HFFc6 (cell line): ENCODE data around the gene GALNT18. TPM values are rescaled to one million over a fixed set of nuclear protein-coding genes. Genes with fewer than 3 reads are reported as not detected.

Source experiments
- DNase-seq: peaks from one replicate; pipeline ENCODE4 v3.0.0-alpha.2; 2018
- H3K27ac Mint-ChIP-seq: 2 replicates; pipeline ENCODE4 v1.8.0; 2020; ENCODE audit warnings: mild to moderate bottlenecking, mixed read lengths
- H3K27me3 Mint-ChIP-seq: 2 replicates; pipeline ENCODE4 v1.8.0; 2021; ENCODE audit warnings: mild to moderate bottlenecking, moderate library complexity, mixed read lengths; ENCODE audit not compliant: insufficient read depth
- H3K36me3 Mint-ChIP-seq: 2 replicates; pipeline ENCODE4 v1.8.0; 2021; ENCODE audit warnings: low read depth, mixed read lengths
- H3K4me1 Mint-ChIP-seq: 2 replicates; pipeline ENCODE4 v1.8.0; 2020; ENCODE audit warnings: low read depth, mixed read lengths
- H3K4me3 Mint-ChIP-seq: 2 replicates; pipeline ENCODE4 v1.8.0; 2020; ENCODE audit warnings: mild to moderate bottlenecking, moderate library complexity, mixed read lengths
- H3K9me3 Mint-ChIP-seq: 2 replicates; pipeline ENCODE4 v1.8.0; 2020; ENCODE audit warnings: mild to moderate bottlenecking, mixed read lengths
- total RNA-seq, 6 experiments: library from RNA; stranded (reverse); fragmentation: NEBNext Ultra II Directional; extraction: Animal tissue kit (Norgen Biotek cat#: 25700); gene quantifications; 2 replicates in 1 of 6; 3 replicates in 5 of 6; pipeline ENCODE4 v1.2.3, GENCODE V29; 2021
- TF ChIP-seq, protein P1 (sequence below): fragments of 200-600 bp; sonication (generic); IDR thresholded peaks from 2 replicates; pipeline ENCODE4 v1.5.0; 2021; ENCODE audit warnings: antibody characterized with exemption, mild to moderate bottlenecking

GALNT18 gene
- total RNA-seq, 6 experiments from 2014 or later: 2.7 to 13.7 (median 12.4) TPM

DNA sequence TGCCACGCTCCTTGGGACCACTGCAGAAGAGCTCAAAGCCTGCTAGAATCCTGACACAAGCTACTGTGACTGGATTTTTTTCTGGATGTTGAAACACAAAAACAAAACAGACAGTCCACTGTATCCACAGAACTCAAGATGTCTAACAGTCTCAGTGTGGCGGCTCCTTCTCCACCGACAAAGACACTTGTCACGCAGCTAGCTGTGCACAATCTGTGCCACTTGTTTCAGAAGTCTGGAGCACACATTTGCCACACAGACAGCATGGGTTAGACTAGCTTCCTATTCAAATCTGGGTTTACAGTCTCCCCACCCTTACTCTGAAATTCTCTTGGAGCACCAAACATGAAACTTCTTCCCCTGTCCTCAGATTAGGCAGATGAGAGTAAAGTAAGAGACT is 99.2 kb downstream of the GALNT18 start:
- H3K4me3 Mint-ChIP-seq: no peak overlapping the region
- H3K36me3 Mint-ChIP-seq: no peaks in the 10 kb centered on the region
- H3K27ac Mint-ChIP-seq: no peak overlapping the region
- TF ChIP-seq, protein P1, sequence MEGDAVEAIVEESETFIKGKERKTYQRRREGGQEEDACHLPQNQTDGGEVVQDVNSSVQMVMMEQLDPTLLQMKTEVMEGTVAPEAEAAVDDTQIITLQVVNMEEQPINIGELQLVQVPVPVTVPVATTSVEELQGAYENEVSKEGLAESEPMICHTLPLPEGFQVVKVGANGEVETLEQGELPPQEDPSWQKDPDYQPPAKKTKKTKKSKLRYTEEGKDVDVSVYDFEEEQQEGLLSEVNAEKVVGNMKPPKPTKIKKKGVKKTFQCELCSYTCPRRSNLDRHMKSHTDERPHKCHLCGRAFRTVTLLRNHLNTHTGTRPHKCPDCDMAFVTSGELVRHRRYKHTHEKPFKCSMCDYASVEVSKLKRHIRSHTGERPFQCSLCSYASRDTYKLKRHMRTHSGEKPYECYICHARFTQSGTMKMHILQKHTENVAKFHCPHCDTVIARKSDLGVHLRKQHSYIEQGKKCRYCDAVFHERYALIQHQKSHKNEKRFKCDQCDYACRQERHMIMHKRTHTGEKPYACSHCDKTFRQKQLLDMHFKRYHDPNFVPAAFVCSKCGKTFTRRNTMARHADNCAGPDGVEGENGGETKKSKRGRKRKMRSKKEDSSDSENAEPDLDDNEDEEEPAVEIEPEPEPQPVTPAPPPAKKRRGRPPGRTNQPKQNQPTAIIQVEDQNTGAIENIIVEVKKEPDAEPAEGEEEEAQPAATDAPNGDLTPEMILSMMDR: no peak
- peaks cover 18% of the 10 kb centered on the region for H3K27me3 Mint-ChIP-seq
- H3K4me1 Mint-ChIP-seq: peaks cover 11% of the 10 kb centered on the region
- no peak for DNase-seq
- H3K9me3 Mint-ChIP-seq: no peaks in the 10 kb centered on the region

DNA sequence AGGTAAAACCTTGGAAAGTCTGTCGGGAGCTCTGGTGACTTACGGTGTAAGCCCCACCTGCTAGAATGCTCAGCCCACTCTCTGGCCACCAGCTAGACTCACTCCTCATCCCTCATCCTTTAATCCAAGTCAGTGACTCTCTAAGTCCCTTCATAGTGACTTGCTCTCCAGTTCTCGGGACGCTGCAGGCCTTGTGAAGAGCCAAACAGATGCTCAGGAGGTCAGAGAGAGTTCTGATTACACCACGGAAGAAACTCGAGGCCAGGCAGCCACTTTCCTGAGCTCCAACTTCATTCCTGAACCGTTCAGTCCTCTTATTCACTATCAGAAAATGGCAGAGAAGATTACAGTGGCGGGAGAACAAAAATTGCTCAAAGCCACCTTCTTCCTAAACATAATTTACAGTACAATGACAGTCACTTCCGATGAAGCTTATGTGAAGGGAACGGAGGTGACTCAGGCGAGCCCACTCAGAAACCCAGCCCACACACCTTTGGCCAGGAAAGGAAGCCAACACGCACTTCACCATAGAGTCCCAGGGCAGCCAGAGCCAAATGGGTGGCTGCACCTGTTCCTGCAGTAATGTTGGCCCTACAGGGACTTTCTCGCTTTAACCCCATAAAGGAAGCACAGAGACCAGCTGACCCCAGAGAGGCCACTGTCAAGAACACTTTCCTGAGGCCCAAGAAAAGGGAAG is 100.4 kb downstream of the GALNT18 start:
- DNase-seq: no peak
- H3K4me3 Mint-ChIP-seq: no peak overlapping the region
- no peaks in the 10 kb centered on the region for H3K36me3 Mint-ChIP-seq
- no peak overlapping the region for H3K27ac Mint-ChIP-seq
- TF ChIP-seq, protein P1: no peak
- H3K9me3 Mint-ChIP-seq: no peaks in the 10 kb centered on the region
- H3K27me3 Mint-ChIP-seq: peaks cover 18% of the 10 kb centered on the region
- H3K4me1 Mint-ChIP-seq: peaks cover 11% of the 10 kb centered on the region

DNA sequence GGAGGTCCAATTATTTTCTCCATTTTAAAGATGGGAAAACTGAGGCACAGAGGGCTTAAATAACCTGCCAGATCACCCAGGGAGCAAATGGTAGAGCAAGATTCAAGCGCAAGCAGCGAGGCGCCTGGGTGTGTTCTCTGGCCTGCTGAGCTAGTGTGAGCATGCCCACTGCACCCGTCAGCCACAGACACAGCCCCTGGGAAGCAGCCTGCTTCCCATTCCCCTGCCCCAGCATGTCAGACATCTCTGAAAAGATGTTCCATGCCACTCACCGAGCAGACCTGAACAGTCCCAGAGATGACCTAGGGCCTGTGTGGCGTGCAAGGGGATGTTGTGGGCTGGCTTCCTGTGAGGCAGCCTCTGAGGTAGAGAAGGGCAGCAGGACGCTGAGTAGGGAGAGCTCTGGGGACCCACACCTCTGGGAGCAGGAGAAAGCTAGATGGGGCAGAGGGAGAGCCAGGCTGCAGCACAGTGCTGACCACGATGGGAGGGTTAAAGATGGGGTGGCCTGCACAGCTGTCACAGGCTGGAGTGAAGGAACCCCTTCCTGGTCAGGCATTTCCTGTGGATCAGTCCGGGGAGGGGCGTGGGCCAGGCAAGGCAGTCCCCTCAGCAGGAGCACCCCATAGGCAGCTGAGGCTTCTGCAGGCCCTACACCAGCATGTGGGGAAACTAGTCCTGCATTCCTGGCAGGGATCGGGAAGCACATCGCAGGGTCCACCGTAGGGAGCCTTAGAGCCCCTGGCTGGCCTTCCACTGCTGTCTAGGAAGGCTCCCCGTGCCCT is 101.4 kb downstream of the GALNT18 start:
- TF ChIP-seq, protein P1: no peak
- Mint-ChIP-seq H3K9me3 (no peaks in the 10 kb centered on the region), H3K36me3 (no peaks in the 10 kb centered on the region), H3K4me1 (peaks cover 11% of the 10 kb centered on the region), H3K27ac (no peak overlapping the region), H3K27me3 (peaks cover 17% of the 10 kb centered on the region), H3K4me3 (no peak overlapping the region)
- no peak for DNase-seq

- Mint-ChIP-seq H3K4me3 (no peak overlapping the region), H3K27ac (no peak overlapping the region), H3K4me1 (peaks cover 1% of the 10 kb centered on the region), H3K9me3 (no peaks in the 10 kb centered on the region), H3K36me3 (no peaks in the 10 kb centered on the region), H3K27me3 (peaks cover 18% of the 10 kb centered on the region)
- peak; percentile 4 for DNase-seq
- TF ChIP-seq, protein P1: peak; percentile 20; the same call in 1 of the 2 replicates
Observed at GRCh38 chr11:11519184-11519583, 102.6 kb downstream of the GALNT18 start.

- Mint-ChIP-seq H3K27me3 (peaks cover 15% of the 10 kb centered on the region), H3K36me3 (no peaks in the 10 kb centered on the region)
- no peak for DNase-seq
Observed at GRCh38 chr11:11514246-11514645, 107.6 kb downstream of the GALNT18 start.

More at GRCh38 chr11:11514246-11514645, 107.6 kb downstream of the GALNT18 start:
- TF ChIP-seq, protein P1: no peak
- Mint-ChIP-seq H3K4me1 (no peaks in the 10 kb centered on the region), H3K9me3 (no peaks in the 10 kb centered on the region), H3K27ac (no peak overlapping the region), H3K4me3 (no peak overlapping the region)
